Measurements from ENCODE around the gene SPATA32.
"Not testable (repeated sequence)": the region's sequence is repeated elsewhere in the genome, so short reads cannot be mapped to it uniquely, and the experiment has no call there.

The SPATA32 gene

GRCh38 chr17:45270828-45271418 is 9.0 kb upstream of the SPATA32 start:
- DNase-seq = peak; percentile 16

DNA sequence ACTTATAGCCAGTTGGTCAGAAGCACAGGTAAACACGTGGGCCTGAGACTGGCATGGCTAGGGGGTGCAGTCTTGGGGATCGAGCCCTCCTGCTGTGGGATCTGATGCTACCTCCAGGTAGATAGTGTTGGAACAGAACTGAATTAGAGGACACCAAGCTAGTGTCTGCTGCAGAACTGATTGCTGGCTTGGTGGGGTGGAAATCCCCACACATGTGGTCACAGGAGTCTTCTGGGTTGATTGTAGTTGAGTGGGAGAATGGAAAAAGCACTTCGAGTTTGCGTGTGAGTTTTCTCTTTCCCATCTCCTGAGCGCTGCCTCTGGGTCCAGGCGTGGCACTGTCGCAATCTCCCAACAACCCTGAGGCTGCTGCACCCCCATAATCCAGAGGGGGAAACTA is 8.0 kb upstream of the SPATA32 start:
- no peak for DNase-seq

DNA sequence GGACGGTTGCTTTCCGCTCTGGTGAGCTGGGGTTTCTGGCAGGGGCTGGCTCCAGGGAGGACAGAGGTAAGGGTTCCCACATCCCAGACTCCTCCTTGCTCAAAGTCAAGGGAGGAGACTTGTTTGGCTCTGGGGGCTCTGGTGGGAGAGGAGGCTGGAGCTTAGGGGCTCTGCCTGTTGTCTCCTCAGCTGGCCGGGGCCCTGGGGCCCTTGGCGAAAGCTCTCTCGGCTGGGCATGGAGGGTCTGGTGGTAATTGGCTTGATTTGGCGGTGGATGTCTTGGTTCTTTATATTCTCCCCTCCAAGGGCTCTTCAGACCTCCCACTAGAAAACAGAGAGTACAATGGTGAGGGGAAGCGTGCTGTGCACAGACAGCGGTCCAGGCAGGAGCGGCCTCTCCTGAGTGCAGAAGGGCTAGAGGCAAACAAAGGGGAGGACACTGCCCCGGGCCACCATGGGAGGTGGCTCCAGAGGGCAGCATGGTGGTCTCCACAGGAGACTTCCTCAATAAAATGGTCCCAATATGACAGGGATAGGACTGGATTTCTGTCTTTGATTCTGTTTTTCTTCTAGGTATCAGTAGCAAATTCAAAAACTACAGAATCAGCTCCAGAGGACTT is 5.7 kb upstream of the SPATA32 start:
- no peak for DNase-seq

DNA sequence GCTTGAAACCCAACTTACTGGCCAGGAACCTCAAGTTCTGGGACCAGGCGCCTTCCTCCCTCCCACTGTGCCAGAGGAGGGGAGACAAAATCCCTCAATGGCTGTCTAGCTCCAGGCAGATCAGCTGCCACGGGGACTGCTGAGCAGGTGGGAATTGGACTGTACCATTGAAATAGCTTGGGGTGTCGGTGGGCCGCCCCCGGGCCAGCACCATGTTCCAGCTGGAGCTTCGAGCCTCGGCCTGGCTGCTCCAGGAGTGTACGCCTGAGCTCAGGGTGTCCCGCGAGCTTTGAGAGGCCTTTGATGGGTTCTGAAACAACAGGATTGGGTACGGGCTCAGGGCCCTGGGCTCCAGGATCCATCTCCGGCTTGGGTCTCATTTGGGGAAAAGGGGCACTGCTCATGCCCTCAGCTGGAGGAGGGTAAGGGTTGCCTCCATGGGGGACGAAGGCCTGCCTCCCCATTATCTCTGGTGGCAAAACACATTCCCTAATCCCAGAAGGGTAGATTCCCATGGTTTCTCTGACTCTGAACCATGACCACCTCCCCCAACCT is 4.6 kb upstream of the SPATA32 start:
- DNase-seq = no peak

GRCh38 chr17:45265821-45266220 is 3.9 kb upstream of the SPATA32 start:
- no peak for DNase-seq

DNA sequence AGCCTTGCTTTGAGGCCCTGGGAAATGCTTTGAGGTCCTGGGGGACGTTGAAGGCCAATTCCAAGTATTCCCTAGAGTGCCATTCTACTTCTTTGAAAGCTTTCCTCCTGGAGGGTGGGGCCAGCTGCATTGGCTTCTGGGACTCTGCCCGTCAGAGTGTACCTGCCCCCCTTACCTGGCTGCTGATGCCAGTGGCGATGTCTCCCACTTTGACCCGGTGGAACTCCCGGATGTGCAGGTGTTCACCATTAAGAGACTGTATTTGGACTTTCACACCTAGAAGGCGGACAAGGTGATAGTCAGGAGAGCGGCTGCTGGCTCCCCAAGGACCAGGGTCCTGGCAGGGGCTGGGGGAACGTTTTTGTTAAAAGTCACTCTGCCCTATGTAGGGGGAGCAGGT is 3.1 kb upstream of the SPATA32 start:
- DNase-seq = no peak

DNA sequence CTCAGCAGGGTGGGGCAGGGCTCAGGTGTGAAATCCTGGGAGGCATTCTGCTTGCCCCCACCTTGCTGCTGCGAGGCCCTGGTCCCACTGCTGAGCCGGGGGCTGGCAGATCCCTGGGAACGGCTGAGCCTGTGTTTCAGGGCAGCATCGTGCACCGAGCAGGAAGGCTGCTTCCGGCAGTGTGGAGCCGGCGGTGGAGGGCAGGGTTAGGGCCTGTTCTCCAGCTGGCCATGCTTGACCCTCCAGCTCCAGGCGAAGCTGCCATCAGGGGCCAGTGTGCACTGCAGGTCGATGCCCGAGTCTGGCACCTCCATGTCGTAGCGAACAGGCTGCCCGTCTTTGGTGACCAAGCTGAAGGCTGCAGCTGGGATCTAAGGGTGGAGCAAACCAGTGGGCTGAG is 2.5 kb upstream of the SPATA32 start:
- no peak for DNase-seq

- no peak for DNase-seq
These were observed 1.6 kb upstream of the SPATA32 start for GRCh38 chr17:45263477-45263860.

- no peak for DNase-seq
These were observed 902 bp upstream of the SPATA32 start for GRCh38 chr17:45262516-45263476.

- DNase-seq = no peak
These were observed 1.6 kb downstream of the SPATA32 start for GRCh38 chr17:45260204-45260783.

DNA sequence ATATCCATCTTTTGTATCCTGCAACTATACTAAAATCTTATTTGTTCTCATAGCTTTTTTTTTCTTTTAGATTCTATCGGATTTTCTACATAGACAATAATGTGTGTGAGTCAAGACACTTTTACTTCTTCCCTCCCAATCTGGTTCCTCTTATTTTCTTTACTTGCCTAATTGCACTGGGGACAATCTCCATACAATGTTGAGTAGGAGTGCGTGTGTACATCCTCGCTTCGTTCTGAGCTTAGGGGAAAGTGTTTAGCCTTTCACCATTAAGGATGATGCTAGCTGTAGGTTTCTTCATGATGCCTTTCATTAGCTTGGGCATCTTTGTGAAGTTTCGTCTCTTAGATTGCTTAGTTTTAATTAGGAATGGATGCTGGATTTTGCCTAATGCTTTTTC is 2.9 kb downstream of the SPATA32 start:
- DNase-seq = no peak

DNA sequence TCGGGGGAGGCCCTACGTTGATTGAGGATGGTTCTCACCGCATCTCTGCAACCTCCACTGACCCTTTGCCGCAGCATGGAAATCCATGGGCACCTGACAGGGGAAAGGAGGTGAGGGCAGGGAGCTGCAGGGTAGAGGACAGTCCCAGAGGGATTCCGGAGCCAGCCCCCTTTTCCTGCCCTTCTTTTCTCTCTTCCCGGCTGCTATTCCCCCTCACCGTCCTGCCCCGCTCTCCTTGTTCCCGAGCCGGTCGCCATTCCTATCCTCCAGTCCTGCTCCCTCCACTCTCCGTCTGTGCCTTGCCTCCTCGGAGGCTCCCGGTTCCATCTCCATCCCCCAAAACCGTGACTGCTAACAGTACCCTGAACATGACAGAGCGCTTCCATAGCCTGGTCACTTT is 4.8 kb downstream of the SPATA32 start:
- DNase-seq = no peak

DNA sequence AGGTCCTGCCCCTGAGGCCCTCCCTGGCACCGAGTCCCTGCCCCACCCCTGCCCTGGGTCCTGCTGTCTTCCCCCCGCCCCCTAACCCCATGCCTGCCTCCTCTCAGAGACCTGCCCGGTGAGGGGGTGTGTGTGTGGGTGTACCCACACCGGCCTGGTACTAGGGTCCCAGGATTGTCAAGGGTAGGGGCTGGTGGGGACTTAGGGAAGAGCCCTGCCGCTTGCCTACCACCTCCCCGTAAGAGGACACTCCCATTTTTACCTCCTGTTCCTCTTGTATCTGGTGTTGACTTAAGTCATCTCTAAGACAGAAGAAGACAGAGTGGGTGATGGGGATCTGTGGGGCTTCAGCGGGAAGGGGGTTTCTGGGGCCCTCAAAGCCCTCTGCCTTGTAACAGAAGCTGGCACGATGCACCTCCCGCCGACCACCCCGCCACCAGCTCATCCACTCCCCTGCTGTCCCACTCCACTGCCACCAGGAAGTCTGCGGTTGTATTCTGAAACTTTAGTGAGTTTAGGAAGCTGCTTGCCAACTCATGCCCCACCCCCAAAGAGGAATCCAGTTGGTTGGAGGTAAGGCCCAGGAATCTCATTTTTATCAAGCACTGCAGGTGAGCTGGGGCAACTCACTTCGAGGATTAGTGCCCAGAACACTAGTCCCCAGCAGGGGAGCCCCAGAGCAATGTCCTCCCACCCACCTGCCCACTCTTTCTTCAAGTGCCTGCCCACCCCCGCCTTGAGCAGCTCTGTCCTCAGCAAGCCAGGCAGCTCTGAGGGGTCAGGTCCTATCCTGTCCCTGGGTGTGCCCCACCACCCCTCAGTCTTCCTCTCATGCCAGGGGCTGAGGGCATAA is 5.6 kb downstream of the SPATA32 start:
- no peak for DNase-seq

DNA sequence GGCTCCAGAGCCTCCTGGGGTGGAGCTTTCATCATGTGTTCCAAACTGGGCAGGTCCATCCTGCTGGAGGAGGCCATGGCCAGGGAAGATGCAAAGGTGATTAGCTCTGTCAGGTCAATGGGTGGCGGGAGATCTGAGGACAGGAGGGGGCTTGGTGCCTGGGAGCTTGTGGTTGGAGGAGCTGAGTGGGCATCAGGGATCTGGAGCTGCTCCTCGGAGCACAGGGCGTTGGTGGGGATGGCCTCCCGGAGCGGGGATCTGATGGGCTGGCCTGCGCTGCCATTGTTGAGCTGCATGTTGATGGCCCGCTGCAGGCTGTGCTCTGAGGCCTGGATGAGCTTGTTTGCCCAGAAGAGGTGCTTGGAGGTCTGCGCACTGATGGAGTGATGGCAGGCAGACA is 6.5 kb downstream of the SPATA32 start:
- no peak for DNase-seq

- no peak for DNase-seq
These were observed 8.0 kb downstream of the SPATA32 start for GRCh38 chr17:45253879-45254278.

DNA sequence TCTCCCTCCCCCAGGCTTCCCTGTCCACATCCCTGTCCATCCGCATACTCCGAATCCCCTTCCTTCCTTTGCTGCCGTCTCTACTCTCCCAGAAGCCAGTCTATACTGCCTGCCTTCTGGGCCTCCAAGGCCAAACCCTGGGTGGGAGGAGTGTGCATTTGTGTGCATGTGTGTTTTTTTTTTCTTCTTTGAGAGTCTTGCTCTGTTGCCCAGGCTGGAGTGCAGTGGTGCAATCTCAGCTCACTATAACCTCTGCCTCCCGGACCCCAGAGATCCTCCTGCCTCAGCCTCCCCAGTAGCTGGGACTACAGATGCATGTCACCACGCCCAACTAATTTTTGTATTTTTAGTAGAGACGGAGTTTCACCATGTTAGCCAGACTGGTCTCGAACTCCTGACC is 8.7 kb downstream of the SPATA32 start:
- DNase-seq = not testable (repeated sequence)

- peak; percentile 45 for DNase-seq
These were observed 10.0 kb downstream of the SPATA32 start for GRCh38 chr17:45251931-45252330.

DNA sequence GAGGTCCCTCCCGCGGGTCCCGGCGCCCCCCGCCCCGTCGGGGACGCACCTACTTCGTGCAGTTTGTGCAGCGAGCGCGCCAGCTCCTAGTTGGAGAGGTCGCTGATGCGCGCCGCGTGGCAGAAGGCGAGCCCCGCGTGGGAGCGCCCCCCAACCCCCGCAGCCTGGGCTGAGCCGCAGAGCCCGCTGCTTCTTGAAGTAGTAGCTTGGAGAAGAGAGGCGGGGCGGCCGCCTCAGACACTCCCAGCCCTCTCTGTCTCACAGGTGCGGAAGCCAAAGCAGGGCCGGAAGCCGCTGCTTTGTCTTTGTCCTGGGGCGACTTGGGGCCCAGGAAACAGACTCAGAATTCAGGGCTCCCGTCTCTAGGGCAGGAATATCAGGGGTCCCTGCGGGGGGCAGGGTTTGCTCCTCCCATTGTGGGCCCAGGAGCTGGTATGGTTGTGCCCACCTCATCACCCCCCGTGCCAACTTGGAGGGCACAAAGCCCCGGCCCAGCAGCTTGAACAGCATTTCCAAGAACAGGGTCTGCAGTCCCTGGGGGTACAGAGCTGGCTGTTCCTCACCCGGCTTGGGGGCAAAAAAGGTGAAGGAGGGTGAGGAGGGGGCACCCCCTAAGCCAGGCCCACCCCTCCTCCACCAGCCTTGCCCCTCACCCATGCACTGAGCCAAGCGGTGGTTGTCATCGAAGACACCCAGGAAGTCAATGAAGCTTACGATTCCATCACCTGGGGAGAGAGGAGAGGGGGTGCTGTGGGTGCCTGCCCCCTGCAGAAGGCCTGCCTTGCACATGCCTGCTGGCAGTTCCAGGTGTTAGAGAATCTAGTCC is 13.5 kb downstream of the SPATA32 start:
- DNase-seq = peak; percentile 27

GRCh38 chr17:45247429-45248131 is 14.3 kb downstream of the SPATA32 start:
- DNase-seq = peak; percentile 98

GRCh38 chr17:45246861-45247428 is 14.9 kb downstream of the SPATA32 start:
- no peak for DNase-seq

Measured in COR-L47 (cell line).